UCSD-AML1 (cell line): ENCODE data around the gene IL22RA1.

Experiments used
- DNase-seq: peaks from one replicate; lab custom pipeline; 2025; ENCODE audit not compliant: unreplicated experiment; lab: John Stamatoyannopoulos, UW

IL22RA1 gene

GRCh38 chr1:24098943-24099638 lies 43.8 kb downstream of the IL22RA1 start:
- DNase-seq, result no peak

- DNase-seq, result no peak
Measured at GRCh38 chr1:24098102-24098501, 44.8 kb downstream of the IL22RA1 start.

- DNase-seq, result no peak
Measured at GRCh38 chr1:24097663-24098062, 45.3 kb downstream of the IL22RA1 start.

GRCh38 chr1:24096739-24097103 lies 46.2 kb downstream of the IL22RA1 start:
- no peak for DNase-seq

GRCh38 chr1:24096009-24096738 lies 46.8 kb downstream of the IL22RA1 start:
- no peak for DNase-seq

- DNase-seq, result no peak
Measured at GRCh38 chr1:24095140-24095859, 47.6 kb downstream of the IL22RA1 start.

- no peak for DNase-seq
Measured at GRCh38 chr1:24094554-24094953, 48.4 kb downstream of the IL22RA1 start.

- no peak for DNase-seq
Measured at GRCh38 chr1:24093732-24094131, 49.2 kb downstream of the IL22RA1 start.

- no peak for DNase-seq
Measured at GRCh38 chr1:24092979-24093378, 50.0 kb downstream of the IL22RA1 start.

- DNase-seq, result no peak
Measured at GRCh38 chr1:24091971-24092482, 50.9 kb downstream of the IL22RA1 start.

- DNase-seq, result no peak
Measured at GRCh38 chr1:24090736-24091135, 52.2 kb downstream of the IL22RA1 start.

GRCh38 chr1:24089743-24090555 lies 53.0 kb downstream of the IL22RA1 start:
- DNase-seq, result no peak

GRCh38 chr1:24089027-24089742 lies 53.8 kb downstream of the IL22RA1 start:
- no peak for DNase-seq

- no peak for DNase-seq
Measured at GRCh38 chr1:24086466-24086865, 56.5 kb downstream of the IL22RA1 start.

- no peak for DNase-seq
Measured at GRCh38 chr1:24085546-24085945, 57.4 kb downstream of the IL22RA1 start.

- DNase-seq, result no peak
Measured at GRCh38 chr1:24085007-24085406, 57.9 kb downstream of the IL22RA1 start.

GRCh38 chr1:24084050-24084449 lies 58.9 kb downstream of the IL22RA1 start:
- no peak for DNase-seq

- DNase-seq, result no peak
Measured at GRCh38 chr1:24082372-24082771, 60.6 kb downstream of the IL22RA1 start.

GRCh38 chr1:24081190-24081589 lies 61.8 kb downstream of the IL22RA1 start:
- DNase-seq, result no peak

- no peak for DNase-seq
Measured at GRCh38 chr1:24080131-24080530, 62.8 kb downstream of the IL22RA1 start.
